K562 (cell line): Measurements from ENCODE around the gene KBTBD12. TPM values are rescaled to one million over a fixed set of nuclear protein-coding genes. Genes with fewer than 3 reads are reported as not detected.

Experiments used
- ATAC-seq: fragments of 200-7000 bp; cut with Tn5 transposase; 3 replicates; pipeline ENCODE4 v1.9.1; 2020; ENCODE audit warnings: moderate library complexity
- BruUV-seq: library from RNA; stranded (reverse); fragments of 400-500 nt; replicated peaks from 2 replicates; lab custom pipeline; 2021; lab: Mats Ljungman, UMichigan
- CTCF ChIA-PET: fragments of 300-600 bp; formaldehyde crosslinking; extraction: SDS; loops from one replicate; lab custom pipeline; 2021; ENCODE audit warnings: low intra/inter-chr PET ratio; lab: Yijun Ruan, JAX
- POLR2A ChIA-PET: fragments of 300-600, 350-650 bp; sonication (Branson Sonifier 250); formaldehyde crosslinking; extraction: SDS; loops from one replicate; lab custom pipeline; 2021; ENCODE audit warnings: antibody characterized with exemption, inconsistent platforms; lab: Yijun Ruan, JAX
- DNase-seq, 4 experiments: peaks; one replicate each; pipeline versions ENCODE4 v3.0.0 to v3.0.0-alpha.2; 2011 to 2018; ENCODE audit warnings: low spot score in 3 of 4, mixed read lengths in 3 of 4; ENCODE audit errors: extremely low read depth in 1 of 4
- FAIRE-seq: peaks from 2 replicates; lab custom pipeline; 2011; peaks lifted over from hg19 to GRCh38; lab: Jason Lieb, UNC
- H2AFZ ChIP-seq: 2 replicates; pipeline ENCODE4 v1.6.0; 2011; ENCODE audit warnings: low read depth, low read length, control low read depth, inconsistent platforms
- H3K27ac ChIP-seq: fragments of 200-600 bp; 3 replicates; pipeline ENCODE4 v1.8.0; 2011; ENCODE audit warnings: low read depth, mild to moderate bottlenecking, control low read depth, inconsistent platforms, low read length, moderate library complexity, mixed read lengths; ENCODE audit errors: extremely low read depth
- H3K27me3 ChIP-seq, 2 experiments: fragments of 300-600 bp in 1 of 2; 2 replicates in 1 of 2; 3 replicates in 1 of 2; pipeline versions ENCODE4 v1.6.0 to v1.8.0; 2011; ENCODE audit warnings: inconsistent platforms in 2 of 2, low read length in 2 of 2, mild to moderate bottlenecking in 1 of 2, mixed read lengths in 1 of 2, moderate library complexity in 1 of 2; ENCODE audit not compliant: control insufficient read depth in 2 of 2, insufficient read depth in 2 of 2
- H3K36me3 ChIP-seq: fragments of 300-600 bp; 3 replicates; pipeline ENCODE4 v1.8.0; 2011; ENCODE audit warnings: mild to moderate bottlenecking, low read length, inconsistent platforms; ENCODE audit not compliant: control insufficient read depth, insufficient read depth
- H3K4me1 ChIP-seq, 2 experiments: fragments of 200-600 bp in 1 of 2; replicated peaks in 1 of 2; 2 replicates in 1 of 2; 3 replicates in 1 of 2; pipeline versions ENCODE4 v1.5.1 to v1.8.0; 2011; ENCODE audit warnings: inconsistent platforms in 2 of 2, low read length in 2 of 2, mild to moderate bottlenecking in 1 of 2, mixed read lengths in 1 of 2, moderate library complexity in 1 of 2; ENCODE audit not compliant: control insufficient read depth in 2 of 2, insufficient read depth in 2 of 2
- H3K4me2 ChIP-seq: 2 replicates; pipeline ENCODE4 v1.6.1; 2011; ENCODE audit warnings: low read length, control low read depth, inconsistent platforms, mixed read lengths; ENCODE audit not compliant: insufficient read depth
- H3K4me3 ChIP-seq: fragments of 200-600 bp; sonication (generic), shearing (Covaris generic); 2 replicates; pipeline ENCODE4 v1.5.1; 2016; ENCODE audit warnings: control low read depth, inconsistent platforms
- H3K79me2 ChIP-seq: fragments of 200-600 bp; 3 replicates; pipeline ENCODE4 v1.8.0; 2011; ENCODE audit warnings: low read length, inconsistent platforms; ENCODE audit not compliant: control insufficient read depth, insufficient read depth
- H3K9ac ChIP-seq, 2 experiments: 2 replicates each; pipeline versions ENCODE4 v1.6.0 to v1.6.1; 2011; ENCODE audit warnings: low read depth in 2 of 2, low read length in 2 of 2, control low read depth in 1 of 2, inconsistent platforms in 1 of 2, mild to moderate bottlenecking in 1 of 2, mixed read lengths in 1 of 2; ENCODE audit not compliant: insufficient read depth in 1 of 2
- H3K9me1 ChIP-seq: one replicate; pipeline ENCODE4 v1.6.0; 2011; ENCODE audit warnings: inconsistent platforms, mild to moderate bottlenecking, low read length, moderate library complexity; ENCODE audit not compliant: control insufficient read depth, insufficient read depth
- H3K9me3 ChIP-seq: replicated peaks from 2 replicates; pipeline ENCODE4 v1.5.1; 2011; ENCODE audit warnings: low read depth, low read length, inconsistent platforms; ENCODE audit not compliant: control insufficient read depth, insufficient read depth
- H4K20me1 ChIP-seq: replicated peaks from 2 replicates; pipeline ENCODE4 v1.6.1; 2011; ENCODE audit warnings: low read length, inconsistent platforms, mixed read lengths; ENCODE audit not compliant: control insufficient read depth, insufficient read depth
- ATF2 ChIP-seq: sonication (generic); formaldehyde crosslinking; IDR thresholded peaks from 2 replicates; pipeline ENCODE4 v1.8.1; 2022; ENCODE audit warnings: missing genetic modification reagents
- BRD4 ChIP-seq: fragments of 200-600 bp; sonication (generic); IDR thresholded peaks from 2 replicates; pipeline ENCODE4 v1.6.1; 2017; ENCODE audit warnings: inconsistent platforms
- CTCF ChIP-seq, 3 experiments: IDR thresholded peaks in 2 of 3; conservative IDR thresholded peaks in 1 of 3; 2 replicates each; pipeline ENCODE4 v1.5.1; 2011 to 2012; ENCODE audit warnings: low read length in 3 of 3, mild to moderate bottlenecking in 3 of 3, control low read depth in 2 of 3, improper control_type of control experiment in 1 of 3, inconsistent platforms in 1 of 3, low read depth in 1 of 3, mixed read lengths in 1 of 3, moderate library complexity in 1 of 3; ENCODE audit not compliant: insufficient read depth in 2 of 3
- DNMT1 ChIP-seq: fragments of 450-650 bp; IDR thresholded peaks from 2 replicates; pipeline ENCODE4 v1.6.1; 2016; ENCODE audit warnings: antibody characterized with exemption, mild to moderate bottlenecking
- EHMT2 ChIP-seq: fragments of 450-650 bp; IDR thresholded peaks from 2 replicates; pipeline ENCODE4 v1.6.1; 2018; ENCODE audit warnings: antibody characterized with exemption
- ESRRB ChIP-seq: fragments of 250-450 bp; sonication (Bioruptor Pico); IDR thresholded peaks from 2 replicates; pipeline ENCODE4 v1.5.0; 2020; ENCODE audit warnings: mild to moderate bottlenecking, moderate library complexity, borderline replicate concordance
- FOXP1 ChIP-seq: sonication (generic); formaldehyde crosslinking; IDR thresholded peaks from 2 replicates; pipeline ENCODE4 v1.8.0; 2022; ENCODE audit warnings: mild to moderate bottlenecking, missing genetic modification reagents
- ZNF785 ChIP-seq: fragments of 250-450 bp; sonication (Bioruptor Pico); IDR thresholded peaks from 2 replicates; pipeline ENCODE4 v1.4.0; 2020; ENCODE audit warnings: mild to moderate bottlenecking
- WGBS: fragments of 100-300 bp; shearing (Covaris generic); methylation state at CpG from one replicate; pipeline ENCODE4 v1.1.6; 2016; ENCODE audit warnings: low coverage, mixed read lengths; ENCODE audit not compliant: insufficient coverage; ENCODE audit errors: missing lambda C conversion rate; 5-methylcytosine and 5-hydroxymethylcytosine counted together
- in situ Hi-C: fragments of 300-500 bp; cut with MboI; formaldehyde crosslinking; loops from 4 replicates; pipeline ENCODE4 v1.15.0; 2018; ENCODE audit warnings: inconsistent platforms, mixed read lengths
- intact Hi-C: fragments of 100-400 bp; cut with micrococcal nuclease; formaldehyde crosslinking; loops from 2 replicates; pipeline ENCODE4 v1.14.2; 2022
- polyA plus RNA-seq, 8 experiments: library from polyadenylated mRNA; depleted of rRNA in 4 of 8; stranded (reverse) in 5 of 8; unstranded in 3 of 8; fragments of >200 nt; fragmentation: Nextera tagmentation in 2 of 8; fragmentation: Illumina TruSeq in 1 of 8; extraction: Ambion mirVana in 2 of 8; extraction: Trizol in 1 of 8; gene quantifications; 2 replicates each; pipeline versions ENCODE4 v1.2.1 to v1.2.3, GENCODE V29; 2011 to 2014; ENCODE audit warnings: inconsistent platforms in 1 of 8, missing spikeins in 1 of 8
- total RNA-seq, 7 experiments: library from RNA; depleted of rRNA in 6 of 7; stranded (reverse); fragments of >200 nt in 6 of 7; fragmentation: Illumina TruSeq in 2 of 7; extraction: Trizol in 2 of 7; gene quantifications; 2 replicates each; pipeline versions ENCODE4 v1.2.1 to v1.2.3, GENCODE V29; 2011 to 2021; ENCODE audit warnings: low replicate concordance in 1 of 7

KBTBD12 gene
- total and polyA plus RNA-seq, 9 of the 15 experiments (the other 6 are each of a cell fraction or from before 2014, with no cell fraction given): not detected

- no peak for TF ChIP-seq ESRRB
- peak; percentile 46; the same call in 1 of the 2 replicates for TF ChIP-seq ATF2 (CRISPR knock-in tag)
- TF ChIP-seq ZNF785 (CRISPR knock-in tag): no peak
- TF ChIP-seq DNMT1: no peak
- TF ChIP-seq FOXP1 (CRISPR knock-in tag): no peak
These were observed 97.0 kb downstream of the KBTBD12 start (continued) for GRCh38 chr3:128012050-128012449.

GRCh38 chr3:128014548-128014947, 99.5 kb downstream of the KBTBD12 start:
- ChIA-PET POLR2A (no interaction called here), CTCF (no interaction called here)
- Histone ChIP-seq H2AFZ (no peak overlapping the region), H3K4me1 (peaks cover 0 to 16% of the 10 kb centered on the region in 2 experiments; a peak in 2 of 5 replicates), H3K27ac (no peak overlapping the region), H3K4me3 (no peak overlapping the region), H3K9me1 (no peaks in the 10 kb centered on the region), H3K9ac (no peak overlapping the region), H3K79me2 (no peaks in the 10 kb centered on the region), H4K20me1 (no peaks in the 10 kb centered on the region), H3K4me2 (no peak overlapping the region), H3K36me3 (no peaks in the 10 kb centered on the region), H3K9me3 (no peaks in the 10 kb centered on the region), H3K27me3 (no peaks in the 10 kb centered on the region; a peak in 1 of 5 replicates)
- intact Hi-C loops (no loop called here), in situ Hi-C loops (no loop called here)
- WGBS: 17% methylated on average over 3 of the region's 3 CpGs
- no peak for DNase-seq
- no peak for ATAC-seq
- no peak for TF ChIP-seq EHMT2
- TF ChIP-seq CTCF (IDR thresholded peaks at IDR 0.05 in 2 of 3, conservative IDR thresholded peaks at IDR 0.05 in 1 of 3; ENCODE audit: insufficient read depth in 2 of 3, low read depth in 1 of 3, low read length in 3 of 3): no peak
- no peak for TF ChIP-seq BRD4
- no peak for FAIRE-seq
- BruUV-seq: no TSS peak
